ENCODE data around the gene BTRC.
"Not testable (repeated sequence)": the region's sequence is repeated elsewhere in the genome, so short reads cannot be mapped to it uniquely, and the experiment has no call there.

BTRC gene

DNA sequence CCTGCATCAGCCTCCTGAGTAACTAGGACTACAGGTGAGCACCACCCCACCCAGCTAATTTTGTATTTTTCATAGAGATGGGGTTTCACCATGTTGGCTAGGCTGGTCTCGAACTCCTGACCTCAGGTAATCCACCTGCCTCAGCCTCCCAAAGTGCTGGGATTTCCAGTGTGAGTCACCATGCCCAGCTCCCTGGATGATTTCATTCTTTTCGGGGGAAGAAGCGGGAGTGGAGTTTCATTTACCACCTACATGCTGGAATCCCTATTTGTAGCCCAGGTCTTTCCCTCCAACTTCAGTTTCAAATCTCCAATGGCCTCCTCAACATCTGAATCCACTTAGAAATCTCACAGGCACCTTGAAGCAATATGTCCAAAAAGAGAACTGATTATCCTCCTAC, 2.9 kb upstream of the BTRC start:
- DNase-seq, result no peak

DNA sequence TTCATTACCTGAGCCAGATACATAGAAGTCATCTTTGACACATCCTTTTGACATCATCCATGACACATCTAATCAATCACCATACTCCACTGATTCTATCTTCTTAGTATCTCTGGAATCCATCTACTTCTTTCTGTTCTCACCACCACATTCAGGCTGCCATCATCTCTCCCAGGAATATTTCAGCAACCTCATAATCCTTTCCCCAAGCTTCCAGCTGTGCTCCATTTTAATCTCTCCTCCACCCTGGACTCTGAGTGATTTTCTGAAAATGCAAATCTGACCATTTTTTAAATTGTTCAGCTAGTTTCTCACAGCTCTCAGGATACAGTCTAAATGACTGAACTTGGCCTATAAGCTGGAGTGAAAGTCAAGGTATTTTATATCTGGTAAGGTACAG, 2.5 kb upstream of the BTRC start:
- DNase-seq, result no peak

DNA sequence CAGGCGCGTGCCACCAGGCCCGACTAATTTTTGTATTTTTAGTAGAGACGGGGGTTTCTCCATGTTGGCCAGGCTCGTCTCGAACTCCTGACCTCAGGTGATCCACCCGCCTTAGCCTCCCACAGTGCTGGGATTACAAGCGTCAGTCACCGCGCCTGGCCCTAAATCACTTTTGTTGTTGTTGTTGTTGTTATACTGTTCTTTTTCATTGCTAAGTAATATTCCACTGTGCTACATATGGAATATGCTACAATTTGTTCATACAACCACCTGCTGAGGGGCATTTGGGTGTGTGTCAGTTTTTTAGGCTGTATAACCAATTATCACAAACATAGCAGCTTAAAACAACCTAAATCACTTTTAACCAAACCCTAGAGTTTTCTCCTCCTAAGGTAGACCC, 1.1 kb upstream of the BTRC start:
- not testable (repeated sequence) for DNase-seq

DNA sequence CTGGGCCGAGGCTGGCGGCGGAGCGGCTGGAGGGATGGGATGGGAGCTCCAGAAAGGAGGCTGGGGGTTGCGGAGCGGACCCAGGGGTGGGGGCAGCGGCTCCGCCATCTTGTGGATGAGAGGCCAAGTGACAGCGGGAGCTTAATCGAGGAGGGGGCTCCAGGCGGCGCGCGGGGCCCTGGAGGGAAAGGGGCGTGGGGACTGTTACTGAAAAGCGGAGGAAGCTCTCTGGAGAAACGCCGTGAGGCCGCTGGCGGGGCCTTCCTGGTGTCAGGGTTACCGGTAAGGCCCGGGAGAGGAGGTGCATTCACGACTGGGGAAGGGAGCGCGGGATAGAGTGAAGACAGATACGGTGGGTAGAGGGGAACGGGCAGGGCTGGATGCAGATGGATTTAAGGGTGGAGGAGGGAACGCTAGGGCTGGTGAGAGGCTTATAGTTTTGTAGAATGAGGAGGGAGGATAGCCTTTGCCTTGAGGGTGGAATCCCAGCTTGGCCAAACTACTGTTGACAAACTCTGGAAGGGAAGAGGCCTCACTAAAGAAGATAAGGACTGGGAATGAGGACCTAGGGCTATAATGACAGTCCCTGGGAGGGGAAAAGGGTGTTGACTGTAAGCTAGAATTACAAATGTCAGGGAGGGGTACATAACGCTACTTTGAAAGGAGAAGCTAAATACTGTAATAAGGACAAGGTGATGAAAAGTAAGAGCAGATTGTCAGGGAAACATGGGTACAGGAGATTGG, 535 bp downstream of the BTRC start:
- no peak for DNase-seq

DNA sequence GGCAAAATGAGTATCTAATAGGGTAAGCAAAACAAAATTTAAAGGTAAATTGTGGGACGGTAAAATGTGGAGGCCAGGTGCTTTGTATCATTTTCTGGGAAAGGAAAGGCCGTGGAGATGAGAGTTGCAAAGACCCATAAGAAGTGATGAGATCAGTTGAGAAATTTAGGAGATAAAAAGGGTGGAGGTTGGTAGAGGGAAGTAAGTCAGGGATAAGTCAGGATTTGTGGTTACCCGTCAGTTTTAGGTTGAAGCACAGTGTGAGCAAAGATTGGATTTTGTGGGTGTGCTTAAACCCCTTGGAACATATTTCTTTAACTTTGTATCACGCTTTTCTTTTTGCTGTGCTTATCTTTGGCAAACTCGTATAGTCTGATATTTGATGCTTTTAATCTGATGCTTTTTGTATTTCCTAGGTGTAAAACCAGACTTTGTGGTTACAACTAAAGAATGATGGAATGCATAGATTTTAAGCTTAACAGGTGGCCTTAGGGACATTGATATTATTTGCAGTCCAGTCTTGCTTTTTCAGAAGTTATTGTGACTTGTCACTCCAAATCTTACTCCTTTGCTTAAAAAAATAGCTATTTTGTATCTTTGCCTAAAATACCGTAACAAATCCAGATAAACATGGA, 1.2 kb downstream of the BTRC start:
- no peak for DNase-seq

DNA sequence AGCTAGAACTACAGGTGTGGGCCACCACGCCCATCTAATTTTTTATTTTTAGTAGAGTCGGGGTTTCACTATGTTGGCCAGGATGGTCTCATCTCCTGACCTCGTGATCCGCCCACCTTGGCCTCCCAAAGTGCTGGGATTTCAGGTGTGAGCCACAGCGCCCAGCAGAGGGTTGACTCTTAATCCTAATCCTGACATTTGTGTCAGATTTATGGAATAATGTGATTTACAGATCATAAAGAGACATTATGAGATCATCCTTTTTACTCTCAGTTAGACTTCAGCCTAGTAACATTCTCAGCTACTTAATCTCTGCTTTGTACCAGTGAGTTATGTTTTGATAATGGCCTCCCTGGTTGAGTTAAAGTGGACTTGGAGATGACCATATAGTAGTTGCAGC, 2.2 kb downstream of the BTRC start:
- DNase-seq, result no peak

DNA sequence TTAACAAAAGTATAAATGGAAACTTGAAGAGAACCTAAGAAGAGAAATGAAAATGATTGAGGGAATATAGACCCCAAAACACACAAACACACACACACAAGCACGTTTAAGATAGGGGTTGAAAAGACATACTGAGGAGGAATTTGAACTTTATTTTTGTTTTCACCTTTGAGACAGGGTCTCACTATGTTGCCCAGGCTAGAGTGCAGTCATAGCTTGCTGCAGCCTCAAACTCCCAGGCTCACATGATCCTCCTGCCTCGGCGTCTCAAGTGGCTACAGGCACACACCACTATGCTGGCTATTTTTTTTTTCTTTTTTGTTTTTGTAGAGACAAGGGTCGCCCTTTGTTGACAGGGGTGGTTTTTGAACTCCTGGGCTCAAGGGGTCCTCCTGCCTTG, 4.0 kb downstream of the BTRC start:
- DNase-seq, result no peak

DNA sequence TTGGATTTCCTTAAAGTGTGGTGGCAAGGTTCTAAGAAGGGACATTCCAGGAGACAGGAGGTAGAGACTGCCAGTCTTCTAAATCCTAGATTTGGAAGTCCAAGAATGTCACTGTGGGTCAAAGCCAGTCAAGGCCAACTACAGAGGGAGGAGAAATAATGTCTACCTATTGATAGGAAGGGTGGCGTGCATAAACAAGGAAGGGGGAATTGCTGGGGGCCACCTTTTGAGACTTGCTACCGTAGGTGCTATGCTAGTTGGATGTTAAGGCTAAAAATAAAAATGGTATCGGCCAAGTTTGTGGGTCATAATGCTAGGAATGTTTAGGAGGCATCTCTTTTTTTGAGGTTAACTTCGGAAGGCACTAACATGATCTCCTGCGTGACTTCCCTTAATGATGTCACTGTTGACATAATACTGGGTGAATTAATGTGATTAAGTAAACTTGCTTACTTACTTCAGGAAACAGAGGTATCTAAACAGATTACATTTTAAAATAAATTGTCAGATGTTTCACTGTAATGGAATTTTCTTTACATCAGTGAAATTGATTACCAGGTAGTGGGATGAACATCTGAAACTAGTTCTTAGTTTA, 4.8 kb downstream of the BTRC start:
- no peak for DNase-seq

DNA sequence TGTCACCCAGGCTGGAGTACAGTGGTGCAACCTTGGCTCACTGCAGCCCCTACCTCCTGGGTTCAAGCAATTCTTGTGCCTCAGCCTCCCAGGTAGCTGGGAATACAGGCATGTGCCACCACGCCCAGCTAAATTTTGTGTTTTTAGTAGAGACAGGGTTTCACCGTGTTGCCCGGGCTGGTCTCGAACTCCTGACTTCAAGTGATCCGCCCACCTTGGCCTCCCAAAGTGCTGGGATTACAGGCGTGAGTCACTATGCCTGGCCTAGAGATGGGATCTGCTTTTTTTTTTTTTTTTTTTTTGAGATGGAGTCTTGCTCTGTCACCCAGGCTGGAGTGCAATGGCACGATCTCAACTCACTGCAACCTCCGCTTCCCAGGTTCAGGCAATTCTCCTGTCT, 6.1 kb downstream of the BTRC start:
- not testable (repeated sequence) for DNase-seq

DNA sequence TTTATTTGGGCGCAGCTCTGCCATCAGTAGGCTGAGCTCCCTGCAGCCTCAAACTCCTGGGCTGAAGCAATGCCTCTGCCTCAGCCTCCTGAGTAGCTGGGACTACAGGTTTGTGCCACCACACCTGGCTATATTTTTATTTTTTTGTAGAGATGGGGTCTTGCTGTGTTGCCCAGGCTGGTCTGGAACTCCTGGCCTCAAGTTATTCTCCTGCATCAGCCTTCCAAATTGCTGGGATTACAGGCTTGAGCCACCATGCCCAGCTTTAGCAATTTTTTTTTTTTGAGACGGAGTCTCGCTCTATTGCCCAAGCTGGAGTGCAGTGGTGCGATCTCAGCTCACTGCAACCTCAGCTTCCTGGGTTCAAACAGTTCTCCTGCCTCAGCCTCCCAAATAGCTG, 6.9 kb downstream of the BTRC start:
- DNase-seq, result not testable (repeated sequence)

DNA sequence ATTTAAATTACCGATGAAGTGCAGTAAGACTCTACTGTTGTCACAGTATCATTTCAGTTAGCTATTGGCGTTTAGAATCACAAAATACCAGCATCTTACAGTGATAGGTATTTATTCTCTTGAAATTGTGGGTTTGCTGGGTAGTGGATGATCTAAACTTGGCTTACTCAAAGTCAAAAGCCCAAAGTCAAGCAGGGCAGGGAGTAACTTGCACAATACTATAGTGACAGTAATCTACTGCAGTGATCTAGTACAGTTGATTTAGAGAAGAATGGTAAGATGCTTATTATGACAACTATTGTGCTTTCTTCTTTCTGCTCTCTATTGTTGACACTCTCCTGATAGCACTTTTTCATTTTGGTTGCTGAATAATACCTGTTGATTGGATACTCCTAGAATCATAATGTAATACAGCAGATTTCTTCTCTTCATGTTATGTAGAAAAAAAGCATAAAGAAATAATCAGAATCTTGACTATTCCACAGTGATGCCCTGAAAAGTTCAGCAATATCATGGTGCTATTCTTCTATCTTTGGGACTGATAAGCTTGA, 10.0 kb downstream of the BTRC start:
- DNase-seq, result no peak

DNA sequence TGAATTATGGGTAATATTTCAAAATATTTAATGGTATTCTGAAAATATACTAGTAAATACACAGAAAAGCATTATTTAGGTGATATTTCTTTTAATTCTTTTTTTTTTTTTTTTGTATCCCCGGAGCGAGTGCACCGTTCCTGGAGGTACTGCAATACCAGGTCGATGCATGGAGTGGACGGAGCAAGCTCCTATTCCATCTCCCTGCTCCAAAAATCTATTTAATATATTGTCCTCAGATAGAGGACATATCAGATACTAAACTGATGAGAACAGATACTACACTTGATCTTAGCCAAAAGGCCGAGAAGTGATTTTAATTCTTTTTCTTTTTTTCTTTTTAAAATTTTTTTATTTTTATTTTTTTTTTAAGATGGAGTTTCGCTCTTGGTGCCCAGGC, 10.8 kb downstream of the BTRC start:
- DNase-seq, result no peak

DNA sequence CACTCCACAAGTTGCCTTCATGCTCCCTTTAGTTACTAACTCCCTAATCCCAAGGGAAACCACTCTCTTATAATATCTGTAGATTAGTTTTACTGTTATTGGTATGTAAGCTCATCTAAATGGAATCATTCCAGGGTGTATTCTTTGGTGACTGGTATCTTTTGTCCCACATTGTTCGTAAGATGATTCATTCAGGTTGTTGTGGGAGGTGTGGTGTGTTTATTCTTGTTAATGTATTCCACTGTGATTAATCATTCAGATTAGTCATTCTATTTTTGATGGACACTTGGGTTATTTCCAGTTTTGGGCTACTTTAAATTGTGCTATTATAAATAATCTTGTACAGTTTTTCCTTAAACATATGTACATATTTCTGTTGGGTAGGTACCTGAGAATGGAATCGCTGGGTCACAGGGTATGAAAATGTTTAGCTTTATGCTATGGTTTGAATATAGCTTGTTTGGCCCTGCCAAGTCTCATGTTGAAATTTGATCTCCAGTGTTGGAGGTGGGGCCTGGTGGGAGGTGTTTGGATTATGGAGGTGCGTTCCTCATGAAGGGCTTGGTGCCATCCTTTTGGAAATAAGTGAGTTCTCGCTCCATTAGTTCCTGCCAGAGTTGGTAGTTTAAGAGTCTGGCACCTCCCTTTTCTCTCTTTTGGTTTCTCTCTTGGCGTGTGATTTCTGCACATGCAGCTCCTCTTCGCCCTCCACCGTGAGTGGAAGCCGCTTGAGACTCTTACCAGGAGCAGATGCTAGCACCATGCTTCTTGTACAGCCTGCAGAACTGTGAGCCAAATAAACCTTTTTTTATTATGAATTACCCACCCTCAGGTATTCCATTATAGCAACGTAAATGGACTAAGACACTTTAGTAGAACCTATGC, 13.8 kb downstream of the BTRC start:
- no peak for DNase-seq

DNA sequence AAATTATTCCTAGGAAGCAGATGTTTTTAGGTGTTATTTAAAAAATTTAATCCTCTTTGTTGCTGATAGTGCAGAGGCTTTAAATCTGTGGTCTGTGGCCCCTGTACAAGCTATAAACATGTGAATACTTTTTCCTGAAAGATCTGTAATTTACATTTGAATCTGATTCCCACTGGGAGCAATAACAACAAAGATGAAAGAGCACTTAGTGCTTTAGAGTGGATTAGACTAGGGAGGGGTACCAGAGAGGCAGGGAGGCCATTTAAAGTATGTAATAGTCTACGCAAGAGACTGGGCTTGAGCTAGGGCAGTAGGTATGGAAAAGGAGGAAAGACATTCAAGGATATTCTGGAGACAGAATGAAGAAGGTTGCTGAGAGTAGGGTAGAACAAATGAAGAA, 19.1 kb downstream of the BTRC start:
- DNase-seq, result no peak

DNA sequence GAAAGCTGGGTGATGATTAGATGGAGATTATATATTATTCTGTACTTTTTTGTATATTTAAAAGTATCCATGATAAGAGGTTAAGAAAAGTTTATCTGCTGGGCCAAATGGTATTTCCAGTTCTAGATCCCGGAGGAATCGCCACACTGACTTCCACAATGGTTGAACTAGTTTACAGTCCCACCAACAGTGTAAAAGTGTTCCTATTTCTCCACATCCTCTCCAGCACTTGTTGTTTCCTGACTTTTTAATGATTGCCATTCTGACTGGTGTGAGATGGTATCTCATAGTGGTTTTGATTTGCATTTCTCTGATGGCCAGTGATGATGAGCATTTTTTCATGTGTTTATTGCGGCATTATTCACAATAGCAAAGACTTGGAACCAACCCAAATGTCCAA, 20.0 kb downstream of the BTRC start:
- not testable (repeated sequence) for DNase-seq

DNA sequence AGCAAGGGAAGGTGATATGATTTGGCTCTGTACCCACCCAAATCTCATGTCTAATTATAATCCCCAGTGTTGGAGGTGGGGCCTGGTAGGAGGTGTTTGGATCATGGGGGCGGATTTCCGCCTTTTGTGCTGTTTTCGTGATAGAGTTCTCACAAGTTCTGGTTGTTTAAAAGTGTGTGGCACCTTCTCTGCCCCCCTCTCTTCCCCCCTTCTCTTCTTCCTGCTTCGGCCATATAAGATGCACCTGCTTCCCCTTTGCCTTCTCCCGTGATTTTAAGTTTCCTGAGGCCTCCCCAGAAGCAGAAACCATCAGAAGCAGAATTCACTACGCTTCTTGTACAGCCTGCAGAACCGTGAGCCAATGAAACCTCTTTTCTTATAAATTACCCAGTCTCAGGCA, 21.1 kb downstream of the BTRC start:
- DNase-seq, result no peak

DNA sequence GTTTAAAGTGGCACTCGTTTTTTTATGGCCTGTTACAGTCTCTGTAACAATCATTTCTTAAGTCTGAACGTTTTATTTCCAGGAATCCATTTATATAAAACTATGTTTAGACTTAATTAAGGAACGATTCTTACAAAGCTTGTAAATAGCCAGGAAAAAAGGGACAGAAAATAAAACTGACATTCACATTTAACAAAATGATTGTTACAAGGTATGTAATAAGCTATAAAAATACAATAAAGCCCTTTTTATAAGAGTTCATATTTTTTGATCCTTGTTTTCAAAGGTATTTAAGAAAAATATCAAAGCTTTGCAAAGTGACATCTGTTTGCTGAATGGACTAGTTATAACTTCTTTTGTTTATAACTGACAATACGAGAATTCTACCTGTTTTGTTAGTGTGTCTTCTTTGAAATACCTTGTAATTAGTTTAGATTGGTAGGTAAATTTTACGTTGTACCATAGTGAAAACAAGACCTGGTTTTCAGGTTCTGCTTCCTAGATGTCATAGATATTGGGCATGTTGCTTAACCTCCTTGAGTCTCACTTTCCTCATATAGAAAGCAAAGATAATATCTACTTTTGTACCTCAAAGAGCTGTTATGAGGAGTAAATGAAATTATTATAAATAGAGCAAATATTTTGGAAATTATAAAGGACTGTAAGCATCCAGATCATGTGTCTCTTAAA, 25.8 kb downstream of the BTRC start:
- no peak for DNase-seq

DNA sequence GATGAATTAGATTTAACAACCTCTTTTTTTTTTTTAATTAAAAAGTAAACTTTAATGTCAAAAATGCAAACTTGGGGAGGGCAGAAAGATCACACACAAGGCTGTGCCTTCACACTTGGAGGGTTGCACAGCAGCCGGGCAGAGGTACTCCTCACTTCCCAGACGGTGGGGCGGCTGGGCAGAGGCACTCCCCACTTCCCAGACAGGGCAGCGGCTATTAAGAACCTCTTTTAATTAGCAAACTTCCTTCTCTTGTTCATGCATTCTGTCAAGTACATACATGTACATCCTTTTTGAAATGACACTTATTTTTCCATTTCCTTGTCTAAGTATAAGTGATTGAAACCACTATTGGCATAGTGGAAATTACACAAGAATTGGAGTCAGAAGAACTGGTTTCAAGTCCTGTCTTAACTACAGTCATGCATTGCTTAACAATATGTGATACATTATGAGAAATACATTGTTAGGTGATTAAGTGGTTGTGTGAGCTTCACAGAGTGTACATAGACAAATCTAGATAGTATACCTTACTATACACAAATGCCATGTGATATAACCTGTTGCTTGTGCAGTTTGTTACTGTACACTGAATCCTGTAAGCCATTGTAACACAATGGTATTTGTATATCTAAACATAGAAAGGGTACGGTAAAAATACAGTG, 26.5 kb downstream of the BTRC start:
- no peak for DNase-seq

DNA sequence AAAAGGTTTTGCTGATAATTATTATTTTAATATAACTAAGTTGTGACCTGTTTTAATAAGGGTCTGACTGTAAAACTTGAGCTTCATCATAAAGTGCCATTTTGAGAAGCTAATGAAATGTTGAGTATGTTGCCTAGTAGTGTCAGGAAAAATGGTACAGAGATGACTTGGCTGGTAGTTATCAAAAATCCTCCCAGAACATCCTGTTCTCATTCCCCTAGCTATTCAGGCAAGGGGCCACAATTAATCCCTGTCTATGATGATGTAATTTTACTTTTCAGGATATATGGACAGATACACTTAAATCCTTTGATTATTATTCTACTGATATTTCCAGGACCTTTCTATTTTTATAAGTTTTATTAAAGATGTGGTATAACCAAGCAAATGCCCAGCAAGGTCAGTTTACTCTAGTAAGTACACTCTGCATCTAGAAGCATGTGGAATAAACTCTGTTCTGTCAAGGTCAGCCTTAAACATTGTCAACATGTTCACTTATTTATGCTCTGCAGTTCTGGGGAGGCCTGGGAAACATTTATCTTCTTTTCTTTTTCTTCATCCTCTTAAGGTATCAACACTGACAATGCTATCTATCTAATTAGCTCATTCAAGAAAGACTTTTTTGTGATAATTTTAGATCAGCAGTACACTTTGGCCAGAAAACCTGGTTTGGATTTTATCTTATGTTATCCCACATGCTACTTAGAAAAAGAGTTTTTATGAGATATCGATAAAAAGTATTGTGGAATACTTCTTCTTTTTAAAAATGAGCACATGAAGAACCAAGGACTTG, 32.1 kb downstream of the BTRC start:
- no peak for DNase-seq

DNA sequence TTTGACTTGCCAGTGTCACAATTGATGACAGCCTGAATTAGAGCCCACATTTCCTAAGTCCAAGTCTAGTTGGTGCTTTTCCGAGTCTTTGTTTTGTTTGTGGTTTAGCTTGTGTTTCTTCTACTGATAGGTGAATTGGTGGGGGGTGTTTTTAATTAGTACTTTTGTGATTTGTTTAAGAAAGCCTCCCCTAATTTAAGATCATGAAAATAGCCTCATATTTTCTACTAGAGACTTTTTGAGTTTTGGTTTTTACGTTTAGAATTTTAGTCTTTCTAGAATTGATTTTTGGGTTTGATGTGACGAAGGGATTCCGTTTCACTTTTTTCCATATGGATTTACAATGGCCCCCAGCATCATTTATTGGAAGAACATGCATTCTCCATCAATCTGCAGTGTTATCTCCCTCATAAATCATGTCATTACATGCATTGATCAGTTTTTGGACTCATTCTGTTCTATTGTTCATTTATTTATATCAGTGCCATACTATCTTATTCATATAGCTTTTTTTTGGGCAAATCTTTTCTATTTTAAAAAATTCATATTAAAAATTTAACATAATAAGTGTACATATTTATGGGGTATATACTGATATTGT, 32.8 kb downstream of the BTRC start:
- no peak for DNase-seq
